ENCODE results near the gene ROR1. TPM values are rescaled to one million over a fixed set of nuclear protein-coding genes. Genes with fewer than 3 reads are reported as not detected.

The ROR1 gene
- total RNA-seq, 1 donor from 2014 or later = 11.0 TPM

- Mint-ChIP-seq H3K27me3 (ENCODE audit: low read depth) (no peaks in the 10 kb centered on the region), H3K27ac (ENCODE audit: unreplicated experiment) (no peak overlapping the region), H3K36me3 (ENCODE audit: low read depth) (peaks cover 5% of the 10 kb centered on the region), H3K9me3 (peaks cover 4% of the 10 kb centered on the region), H3K4me1 (peaks cover 9% of the 10 kb centered on the region), H3K4me3 (no peak overlapping the region)
- no peak for DNase-seq (ENCODE audit: low read depth, low spot score)
- TF ChIP-seq CTCF (conservative IDR thresholded peaks at IDR 0.05) = no peak
These were observed 112.1 kb downstream of the ROR1 start for GRCh38 chr1:63885899-63886298.

- peaks cover 4% of the 10 kb centered on the region for H3K9me3 Mint-ChIP-seq
- no peak for TF ChIP-seq CTCF (conservative IDR thresholded peaks at IDR 0.05)
- H3K4me3 Mint-ChIP-seq = no peak overlapping the region
- DNase-seq (ENCODE audit: low read depth, low spot score) = no peak
- H3K4me1 Mint-ChIP-seq = peaks cover 9% of the 10 kb centered on the region
- H3K27ac Mint-ChIP-seq (ENCODE audit: unreplicated experiment) = no peak overlapping the region
- no peaks in the 10 kb centered on the region for H3K27me3 Mint-ChIP-seq (ENCODE audit: low read depth)
- H3K36me3 Mint-ChIP-seq (ENCODE audit: low read depth) = peaks cover 5% of the 10 kb centered on the region
These were observed 112.5 kb downstream of the ROR1 start for GRCh38 chr1:63886340-63886739.

- Mint-ChIP-seq H3K27me3 (ENCODE audit: low read depth) (no peaks in the 10 kb centered on the region), H3K4me3 (no peak overlapping the region), H3K9me3 (peaks cover 4% of the 10 kb centered on the region), H3K27ac (ENCODE audit: unreplicated experiment) (no peak overlapping the region), H3K4me1 (peaks cover 12% of the 10 kb centered on the region), H3K36me3 (ENCODE audit: low read depth) (peaks cover 5% of the 10 kb centered on the region)
- no peak for DNase-seq (ENCODE audit: low read depth, low spot score)
- TF ChIP-seq CTCF (conservative IDR thresholded peaks at IDR 0.05) = no peak
These were observed 114.0 kb downstream of the ROR1 start for GRCh38 chr1:63887809-63888208.

GRCh38 chr1:63888984-63889383 is 115.2 kb downstream of the ROR1 start:
- Mint-ChIP-seq H3K9me3 (peaks cover 4% of the 10 kb centered on the region), H3K4me3 (no peak overlapping the region), H3K27ac (ENCODE audit: unreplicated experiment) (peak overlapping the region; percentile 76), H3K36me3 (ENCODE audit: low read depth) (peaks cover 5% of the 10 kb centered on the region), H3K4me1 (peaks cover 15% of the 10 kb centered on the region), H3K27me3 (ENCODE audit: low read depth) (no peaks in the 10 kb centered on the region)
- no peak for DNase-seq (ENCODE audit: low read depth, low spot score)
- TF ChIP-seq CTCF (conservative IDR thresholded peaks at IDR 0.05) = no peak

GRCh38 chr1:63890468-63890867 is 116.7 kb downstream of the ROR1 start:
- no peak for DNase-seq (ENCODE audit: low read depth, low spot score)
- peaks cover 10% of the 10 kb centered on the region for H3K4me1 Mint-ChIP-seq
- H3K36me3 Mint-ChIP-seq (ENCODE audit: low read depth) = peaks cover 5% of the 10 kb centered on the region
- no peak overlapping the region for H3K4me3 Mint-ChIP-seq
- TF ChIP-seq CTCF (conservative IDR thresholded peaks at IDR 0.05) = no peak
- H3K9me3 Mint-ChIP-seq = peaks cover 4% of the 10 kb centered on the region
- no peaks in the 10 kb centered on the region for H3K27me3 Mint-ChIP-seq (ENCODE audit: low read depth)
- peak overlapping the region; percentile 23 for H3K27ac Mint-ChIP-seq (ENCODE audit: unreplicated experiment)

Measured in neural crest cell (in vitro differentiated cells).